CD4-positive, alpha-beta T cell treated with Interferon alpha-2 for 1 hour (primary cell): ENCODE results near the gene MIEF1.

Experiments used
- DNase-seq, 2 donors: peaks; one replicate each; pipeline ENCODE4 v3.0.0-alpha.2; 2020 to 2022

MIEF1 gene

GRCh38 chr22:39532215-39533073 lies 30.4 kb downstream of the MIEF1 start, which contains the start of gene RPS19BP1:
Gene RPS19BP1 (minus strand): TSS chr22:39532748. CDS start chr22:39532738, 10 bp downstream.
- peak; percentile 99 to 100 for DNase-seq

DNA sequence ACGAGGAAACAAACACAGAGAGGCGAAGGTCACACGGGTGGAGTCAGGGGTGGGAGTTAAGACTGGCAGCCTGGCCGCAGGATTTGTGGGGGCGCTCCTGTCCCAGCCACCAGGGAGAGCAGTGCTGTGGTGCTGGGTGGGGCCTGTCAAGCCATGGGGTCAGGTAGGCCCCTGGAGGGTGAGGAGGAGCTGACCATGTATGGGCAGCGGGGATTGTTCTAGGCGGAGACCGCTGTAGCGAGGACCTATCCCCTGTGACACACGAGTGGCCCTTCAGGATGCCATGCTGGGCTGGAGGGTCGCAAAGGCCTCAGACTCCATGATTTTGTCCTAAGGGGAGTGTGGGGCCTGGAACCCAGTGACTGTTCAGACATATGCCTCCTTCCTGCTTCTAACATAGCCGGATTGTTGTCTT lies 32.0 kb downstream of the MIEF1 start:
- DNase-seq: no peak

DNA sequence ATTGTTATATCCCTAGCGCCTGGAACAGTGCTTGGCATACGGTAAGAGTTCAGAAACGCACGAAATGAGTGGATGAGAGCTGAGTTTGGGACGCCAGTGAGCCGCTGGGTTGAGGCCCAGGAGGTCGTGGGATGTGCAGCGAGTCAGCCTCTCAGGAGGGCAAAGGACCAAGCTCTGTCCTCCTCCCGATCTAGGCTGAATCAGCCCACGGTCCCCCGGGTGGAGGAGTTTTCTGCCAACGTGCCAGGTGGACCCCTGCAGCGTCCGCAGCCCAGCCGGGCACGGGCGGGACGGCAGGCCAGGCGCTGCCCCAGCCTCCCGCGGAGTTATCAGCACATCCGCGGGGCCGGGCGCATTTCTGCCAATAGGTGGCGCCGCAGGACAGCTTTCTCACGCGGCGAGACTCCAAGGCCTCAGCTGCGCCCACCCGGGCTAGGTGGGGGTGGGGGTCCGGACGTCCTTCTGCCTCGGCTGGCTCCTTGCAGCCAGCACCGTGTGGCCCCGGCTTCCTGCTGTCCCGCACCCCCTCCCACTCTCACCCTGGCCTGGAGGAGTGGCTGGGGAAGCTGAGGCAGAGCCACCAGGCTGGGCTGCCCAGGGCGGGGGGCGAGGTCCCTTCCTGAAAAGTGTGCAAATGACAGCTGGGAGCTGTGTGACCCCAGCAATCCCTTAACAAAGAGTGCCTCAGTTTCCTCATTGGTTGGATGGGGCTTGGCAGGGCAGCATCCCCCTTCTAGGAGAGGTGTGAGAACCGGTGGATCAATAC lies 32.7 kb downstream of the MIEF1 start:
- peak; percentile 70 to 81 for DNase-seq

GRCh38 chr22:39535357-39535725 lies 33.3 kb downstream of the MIEF1 start:
- no peak for DNase-seq

GRCh38 chr22:39535831-39536449 lies 33.9 kb downstream of the MIEF1 start:
- no peak for DNase-seq

DNA sequence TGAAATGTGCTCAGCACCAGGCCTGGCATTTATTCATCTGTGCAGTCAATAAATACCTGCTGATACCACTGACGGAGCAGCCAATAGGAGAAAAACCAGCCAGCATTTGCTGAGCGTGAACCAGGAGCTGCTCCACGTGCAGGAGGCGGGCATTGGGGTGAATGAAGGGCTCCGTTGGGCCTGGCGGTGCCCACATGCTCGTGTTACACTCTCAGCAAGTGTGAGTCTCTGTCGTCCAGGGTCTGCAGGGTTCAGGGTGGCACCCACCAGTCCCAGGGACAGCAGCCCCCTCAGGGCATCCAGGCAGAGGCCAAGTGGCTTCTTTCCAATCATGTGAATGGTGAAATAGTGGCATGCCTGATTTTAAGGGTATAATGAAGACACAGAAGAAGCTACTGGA lies 34.6 kb downstream of the MIEF1 start:
- no peak for DNase-seq

GRCh38 chr22:39537975-39538374 lies 35.9 kb downstream of the MIEF1 start:
- DNase-seq: no peak

DNA sequence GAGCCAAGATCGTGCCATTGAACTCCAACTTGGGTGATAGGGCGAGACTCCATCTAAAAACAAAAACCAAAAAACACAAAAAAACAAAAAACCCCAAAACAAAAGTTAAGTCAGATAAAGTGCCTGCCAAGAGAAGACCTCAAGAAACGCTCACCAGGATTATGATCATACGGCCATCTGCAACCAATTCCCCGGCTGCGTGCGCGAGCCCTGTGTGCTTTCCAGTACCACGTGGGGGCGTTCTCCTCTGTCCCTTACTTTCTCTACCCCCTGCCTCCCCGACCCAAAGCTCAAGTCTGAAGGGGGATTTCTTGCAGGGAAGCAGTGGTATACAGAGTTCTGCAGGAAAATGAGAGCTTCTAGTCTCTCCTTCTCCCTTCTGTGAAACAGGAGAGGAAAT lies 41.0 kb downstream of the MIEF1 start:
- DNase-seq: peak in 1 of 2 donors; percentile 13

DNA sequence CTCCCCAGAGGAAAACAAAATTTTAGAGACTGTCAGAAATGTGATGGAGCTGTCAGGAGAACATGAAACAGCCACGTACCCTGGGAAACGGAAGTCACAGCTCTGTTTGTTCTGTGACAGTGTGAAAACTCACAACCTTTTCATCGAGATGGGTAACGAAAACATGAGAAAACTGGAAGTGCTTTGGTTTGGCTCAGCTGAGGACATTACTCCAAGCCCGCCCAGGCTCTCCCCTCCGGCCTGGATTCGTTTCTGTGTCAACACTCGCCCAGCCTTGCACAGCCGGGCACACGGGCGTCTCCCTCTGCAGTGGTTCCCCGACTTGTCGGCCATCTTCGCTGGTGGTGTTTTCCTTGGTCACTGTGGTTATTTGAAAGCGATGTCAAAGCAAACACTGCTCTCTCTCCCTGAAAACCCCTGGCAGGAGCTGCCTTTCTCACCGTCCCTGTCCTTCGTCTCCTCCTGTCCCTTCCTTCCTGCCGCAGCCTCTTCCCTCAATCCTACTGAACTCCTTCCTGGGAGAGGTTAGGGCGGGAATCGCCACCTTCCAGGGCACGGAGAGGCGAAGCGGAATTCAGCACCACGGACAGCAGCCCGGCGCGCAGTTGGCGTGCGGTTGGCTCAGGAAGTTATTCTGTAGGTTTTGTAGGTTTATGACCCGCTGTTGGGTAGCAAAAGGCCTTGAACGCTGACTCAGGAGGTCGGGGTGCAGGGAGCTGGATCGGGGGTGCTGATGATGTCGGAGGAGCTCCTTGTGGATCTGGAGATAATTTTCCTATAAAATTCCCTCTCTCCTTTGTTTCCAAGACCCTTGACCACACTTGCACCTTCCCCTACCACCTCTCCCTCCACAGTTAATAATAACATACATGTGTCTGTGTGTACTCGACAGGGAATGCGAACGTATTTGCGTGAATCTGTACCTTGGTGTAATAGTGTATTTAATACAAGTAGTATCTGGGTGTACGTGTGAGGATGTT lies 43.6 kb downstream of the MIEF1 start:
- DNase-seq: peak; percentile 18 to 75

- no peak for DNase-seq
Measured at GRCh38 chr22:39546889-39547586, 44.9 kb downstream of the MIEF1 start.

DNA sequence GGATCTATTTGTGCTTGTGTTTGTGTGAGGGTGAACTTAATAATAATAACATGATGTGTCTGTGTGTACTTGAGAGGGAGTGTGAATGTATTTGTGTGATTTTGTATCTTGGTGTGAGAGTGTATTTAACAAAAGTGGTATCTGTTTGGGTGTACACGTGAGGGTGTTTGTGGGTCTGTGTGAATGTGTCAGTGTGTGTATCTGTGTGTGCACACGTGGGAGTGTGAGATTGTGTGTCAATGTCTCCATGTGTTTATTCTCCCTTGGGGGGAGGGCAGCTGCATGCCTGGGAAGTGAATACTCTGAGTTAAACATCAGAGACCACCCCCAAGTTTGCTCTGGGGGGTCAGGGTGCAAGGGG lies 45.5 kb downstream of the MIEF1 start:
- DNase-seq: no peak

DNA sequence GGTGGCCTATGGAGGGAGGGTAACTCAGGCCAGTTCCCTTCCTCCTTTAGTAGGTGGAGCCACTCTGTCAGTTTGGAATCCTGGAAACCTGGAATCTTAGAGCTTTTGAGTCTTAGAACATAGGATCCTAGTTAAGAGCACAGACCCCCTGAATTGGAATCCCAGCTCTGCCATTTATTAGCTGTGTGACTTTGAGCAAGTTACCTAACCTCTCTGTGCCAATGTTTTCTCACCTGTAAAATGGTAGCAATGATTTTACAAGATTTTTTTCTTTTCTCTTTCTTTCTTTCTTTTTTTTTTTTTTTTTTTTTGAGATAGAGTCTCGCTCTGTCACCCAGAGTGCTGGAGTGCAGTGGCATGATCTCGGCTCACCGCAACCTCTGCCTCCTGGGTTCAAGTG lies 51.3 kb downstream of the MIEF1 start:
- no peak for DNase-seq

DNA sequence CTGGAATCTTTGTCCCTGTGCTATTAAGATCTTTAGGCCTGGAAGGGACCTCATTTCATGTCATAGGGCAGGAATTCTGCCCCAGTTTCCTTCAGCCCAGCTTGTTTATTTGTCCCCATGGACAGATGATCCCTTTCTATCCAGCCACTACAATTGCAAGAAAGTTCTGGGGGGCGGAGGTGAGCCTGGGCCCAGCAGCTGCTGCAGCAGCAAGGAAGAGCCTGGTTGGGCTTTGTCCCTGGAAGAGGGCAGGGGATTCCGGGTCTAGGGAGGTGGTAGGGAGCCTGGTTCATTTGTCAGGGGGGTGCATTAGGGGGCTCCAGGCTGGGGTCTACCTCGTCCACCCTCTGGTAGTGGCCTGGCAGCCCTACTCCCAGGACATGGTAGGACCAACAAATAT lies 52.1 kb downstream of the MIEF1 start:
- DNase-seq: no peak

GRCh38 chr22:39556970-39557841 lies 55.1 kb downstream of the MIEF1 start:
- DNase-seq: peak; percentile 40 to 57

- DNase-seq: no peak
Measured at GRCh38 chr22:39558254-39558727, 56.2 kb downstream of the MIEF1 start.

GRCh38 chr22:39558950-39559349 lies 56.9 kb downstream of the MIEF1 start:
- no peak for DNase-seq

- DNase-seq: no peak
Measured at GRCh38 chr22:39559456-39560105, 57.5 kb downstream of the MIEF1 start.

GRCh38 chr22:39560127-39560526 lies 58.0 kb downstream of the MIEF1 start:
- no peak for DNase-seq

GRCh38 chr22:39562839-39563489 lies 60.9 kb downstream of the MIEF1 start:
- DNase-seq: no peak
